ENCODE measurements around the gene CCDC61.

Gene CCDC61

GRCh38 chr19:46017874-46018675, 22.8 kb downstream of the CCDC61 start:
- no peak for TF ChIP-seq CTCF (IDR thresholded peaks at IDR 0.05; ENCODE audit: low read length)
- Histone ChIP-seq H3K9me3 (ENCODE audit: low read length) (no peaks in the 10 kb centered on the region), H3K79me2 (ENCODE audit: insufficient read depth, low read length) (no peaks in the 10 kb centered on the region), H3K36me3 (ENCODE audit: insufficient read depth, low read length) (peaks cover 8% of the 10 kb centered on the region; the same call in 1 of the 2 replicates), H3K9me2 (ENCODE audit: low read depth, low read length) (no peaks in the 10 kb centered on the region), H2AFZ (ENCODE audit: low read length) (no peak overlapping the region), H4K20me1 (ENCODE audit: insufficient read depth, low read length) (no peaks in the 10 kb centered on the region), H3K27me3 (ENCODE audit: insufficient read depth, low read length) (no peaks in the 10 kb centered on the region), H3K4me2 (ENCODE audit: low read length) (no peak overlapping the region), H3K27ac (ENCODE audit: low read depth, low read length, poor library complexity, severe bottlenecking) (no peak overlapping the region), H3K4me1 (ENCODE audit: insufficient read depth, low read length, severe bottlenecking) (peaks cover 6% of the 10 kb centered on the region), H3F3A (ENCODE audit: insufficient read depth, low read length) (0 out of 2 replicates have a peak, but pooled peaks cover 4% of the 10 kb centered on the region), H3K9ac (ENCODE audit: low read length) (no peak overlapping the region), H3K4me3 (ENCODE audit: low read depth, low read length, poor library complexity, severe bottlenecking) (no peak overlapping the region)

- no peak for TF ChIP-seq EZH2 (IDR thresholded peaks at IDR 0.05; ENCODE audit: borderline replicate concordance, low read length)
- Histone ChIP-seq H3K27me3 (ENCODE audit: insufficient read depth, low read length) (no peaks in the 10 kb centered on the region), H3K36me3 (ENCODE audit: insufficient read depth, low read length) (peaks cover 8% of the 10 kb centered on the region; the same call in 1 of the 2 replicates), H2AFZ (ENCODE audit: low read length) (no peak overlapping the region), H3K4me1 (ENCODE audit: insufficient read depth, low read length, severe bottlenecking) (peaks cover 6% of the 10 kb centered on the region), H4K20me1 (ENCODE audit: insufficient read depth, low read length) (no peaks in the 10 kb centered on the region), H3K27ac (ENCODE audit: low read depth, low read length, poor library complexity, severe bottlenecking) (no peak overlapping the region), H3K9ac (ENCODE audit: low read length) (no peak overlapping the region), H3K79me2 (ENCODE audit: insufficient read depth, low read length) (no peaks in the 10 kb centered on the region), H3K9me3 (ENCODE audit: low read length) (no peaks in the 10 kb centered on the region), H3K9me2 (ENCODE audit: low read depth, low read length) (no peaks in the 10 kb centered on the region), H3K4me2 (ENCODE audit: low read length) (no peak overlapping the region), H3K4me3 (ENCODE audit: low read depth, low read length, poor library complexity, severe bottlenecking) (no peak overlapping the region), H3F3A (ENCODE audit: insufficient read depth, low read length) (0 out of 2 replicates have a peak, but pooled peaks cover 4% of the 10 kb centered on the region)
Measured at GRCh38 chr19:46018729-46019251, 23.5 kb downstream of the CCDC61 start.

- peaks cover 8% of the 10 kb centered on the region; the same call in 1 of the 2 replicates for H3K36me3 ChIP-seq (ENCODE audit: insufficient read depth, low read length)
- peaks cover 6% of the 10 kb centered on the region for H3K4me1 ChIP-seq (ENCODE audit: insufficient read depth, low read length, severe bottlenecking)
- H3K9me2 ChIP-seq (ENCODE audit: low read depth, low read length) = no peaks in the 10 kb centered on the region
- TF ChIP-seq CTCF (IDR thresholded peaks at IDR 0.05; ENCODE audit: low read length) = no peak
- TF ChIP-seq EZH2 (IDR thresholded peaks at IDR 0.05; ENCODE audit: borderline replicate concordance, low read length) = no peak
- H3K4me3 ChIP-seq (ENCODE audit: low read depth, low read length, poor library complexity, severe bottlenecking) = no peak overlapping the region
- H2AFZ ChIP-seq (ENCODE audit: low read length) = no peak overlapping the region
- H3K79me2 ChIP-seq (ENCODE audit: insufficient read depth, low read length) = no peaks in the 10 kb centered on the region
- no peak overlapping the region for H3K4me2 ChIP-seq (ENCODE audit: low read length)
- H3K27ac ChIP-seq (ENCODE audit: low read depth, low read length, poor library complexity, severe bottlenecking) = no peak overlapping the region
- H3K9me3 ChIP-seq (ENCODE audit: low read length) = no peaks in the 10 kb centered on the region
- no peaks in the 10 kb centered on the region for H4K20me1 ChIP-seq (ENCODE audit: insufficient read depth, low read length)
- H3F3A ChIP-seq (ENCODE audit: insufficient read depth, low read length) = 0 out of 2 replicates have a peak, but pooled peaks cover 3% of the 10 kb centered on the region
- no peak overlapping the region for H3K9ac ChIP-seq (ENCODE audit: low read length)
- H3K27me3 ChIP-seq (ENCODE audit: insufficient read depth, low read length) = no peaks in the 10 kb centered on the region
Measured at GRCh38 chr19:46019270-46019669, 24.0 kb downstream of the CCDC61 start.
